Measurements from ENCODE around the gene ARPC4. TPM values are rescaled to one million over a fixed set of nuclear protein-coding genes. Genes with fewer than 3 reads are reported as not detected.

Gene ARPC4
- total and polyA plus RNA-seq, 7 experiments from 2014 or later = 128 to 273 (median 183) TPM

DNA sequence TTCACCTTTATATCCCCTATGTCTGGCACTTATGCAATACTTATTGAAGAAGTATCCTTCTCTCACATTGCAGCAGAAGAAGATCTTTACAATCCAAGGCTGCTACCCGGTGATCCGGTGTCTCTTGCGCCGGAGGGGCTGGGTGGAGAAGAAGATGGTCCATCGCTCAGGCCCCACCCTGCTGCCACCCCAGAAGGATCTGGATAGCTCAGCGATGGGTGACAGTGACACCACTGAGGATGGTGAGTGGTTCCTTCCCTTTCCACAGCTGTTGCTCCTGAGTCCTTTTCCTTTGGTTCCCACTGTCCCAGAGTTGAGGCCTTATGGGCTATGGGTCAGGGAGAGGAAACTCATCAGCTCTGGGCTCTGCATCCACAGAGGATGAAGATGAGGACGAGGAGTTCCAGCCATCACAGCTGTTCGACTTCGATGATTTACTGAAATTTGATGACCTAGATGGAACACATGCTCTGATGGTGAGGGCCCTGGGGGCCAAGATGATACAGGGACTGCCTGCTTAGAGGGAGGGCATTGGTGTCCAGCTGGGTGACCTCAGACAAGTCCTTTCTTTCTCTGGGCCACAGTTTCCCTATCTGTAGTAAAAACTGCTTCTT, 20.1 kb downstream of the ARPC4 start:
- Histone ChIP-seq H3K27me3 (ENCODE audit: control insufficient read depth in 2 of 2, insufficient read depth in 2 of 2, low read length in 2 of 2) (no peaks in the 10 kb centered on the region), H3K4me3 (ENCODE audit: low read length) (no peak overlapping the region), H3K9me3 (ENCODE audit: control insufficient read depth in 2 of 3, low read length in 3 of 3) (no peaks in the 10 kb centered on the region), H3K27ac (ENCODE audit: low read depth, low read length) (no peak overlapping the region), H3K36me3 (ENCODE audit: control insufficient read depth in 2 of 3, insufficient read depth in 3 of 3, low read length in 3 of 3) (no peaks in the 10 kb centered on the region), H3K4me1 (ENCODE audit: control insufficient read depth in 2 of 2, insufficient read depth in 2 of 2, low read length in 2 of 2) (peaks cover 21 to 23% of the 10 kb centered on the region in 2 donors)
- no peaks in the 10 kb centered on the region for H3K27me3 Mint-ChIP-seq
- no peaks in the 10 kb centered on the region for H3K9me3 Mint-ChIP-seq
- ATAC-seq (no peak), DNase-seq (no peak)
- peaks cover 25 to 34% (median 30%) of the 10 kb centered on the region in 7 donors for H3K4me1 Mint-ChIP-seq
- H3K36me3 Mint-ChIP-seq = peaks cover 0 to 17% (median 0%) of the 10 kb centered on the region in 5 donors
- ChIA-PET POLR2A (interaction anchor here (0.5 to 0.6 kb wide), 3 partner anchors 16 to 300 kb away, joined by 3 to 5 read pairs (median 3); no protein-coding TSS in a partner anchor), CTCF (no interaction called here)
- peak overlapping the region in 1 of 10 donors; percentile 7 for H3K4me3 Mint-ChIP-seq
- no peak overlapping the region for H3K27ac Mint-ChIP-seq
- intact Hi-C loops (cut with micrococcal nuclease) = no loop called here

DNA sequence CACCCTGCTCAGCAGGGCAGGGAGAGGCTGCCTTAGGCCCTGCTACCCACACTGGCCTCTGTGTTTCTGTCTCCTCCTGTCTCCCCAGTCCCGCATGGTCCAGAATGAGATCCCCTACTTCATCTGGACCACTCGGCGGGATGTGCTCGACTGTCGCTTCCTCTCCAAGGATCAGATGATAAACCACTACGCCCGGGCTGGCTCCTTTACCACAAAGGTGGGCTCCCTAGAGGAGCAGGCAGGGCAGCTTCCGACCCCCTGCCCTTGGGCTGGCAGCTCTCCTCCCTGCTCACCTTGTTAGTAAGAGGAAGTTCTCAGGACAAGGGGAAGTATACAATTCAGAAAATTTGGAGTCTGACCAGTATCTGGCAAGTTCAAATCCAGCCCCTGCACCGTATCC, 23.1 kb downstream of the ARPC4 start:
- Histone ChIP-seq H3K27ac (ENCODE audit: low read depth, low read length) (no peak overlapping the region), H3K4me1 (ENCODE audit: control insufficient read depth in 2 of 2, insufficient read depth in 2 of 2, low read length in 2 of 2) (no peaks in the 10 kb centered on the region), H3K9me3 (ENCODE audit: control insufficient read depth in 2 of 3, low read length in 3 of 3) (no peaks in the 10 kb centered on the region), H3K4me3 (ENCODE audit: low read length) (no peak overlapping the region), H3K27me3 (ENCODE audit: control insufficient read depth in 2 of 2, insufficient read depth in 2 of 2, low read length in 2 of 2) (no peaks in the 10 kb centered on the region), H3K36me3 (ENCODE audit: control insufficient read depth in 2 of 3, insufficient read depth in 3 of 3, low read length in 3 of 3) (no peaks in the 10 kb centered on the region)
- H3K36me3 Mint-ChIP-seq = peaks cover 0 to 16% (median 0%) of the 10 kb centered on the region in 5 donors
- ChIA-PET CTCF (no interaction called here), POLR2A (no interaction called here)
- no peak for DNase-seq
- H3K27ac Mint-ChIP-seq = no peak overlapping the region
- intact Hi-C loops (cut with micrococcal nuclease) = no loop called here
- no peak for ATAC-seq
- H3K27me3 Mint-ChIP-seq = no peaks in the 10 kb centered on the region
- peaks cover 8 to 10% (median 9%) of the 10 kb centered on the region in 7 donors for H3K4me1 Mint-ChIP-seq
- no peak overlapping the region for H3K4me3 Mint-ChIP-seq
- H3K9me3 Mint-ChIP-seq = peaks cover 0 to 2% (median 0%) of the 10 kb centered on the region in 11 donors

DNA sequence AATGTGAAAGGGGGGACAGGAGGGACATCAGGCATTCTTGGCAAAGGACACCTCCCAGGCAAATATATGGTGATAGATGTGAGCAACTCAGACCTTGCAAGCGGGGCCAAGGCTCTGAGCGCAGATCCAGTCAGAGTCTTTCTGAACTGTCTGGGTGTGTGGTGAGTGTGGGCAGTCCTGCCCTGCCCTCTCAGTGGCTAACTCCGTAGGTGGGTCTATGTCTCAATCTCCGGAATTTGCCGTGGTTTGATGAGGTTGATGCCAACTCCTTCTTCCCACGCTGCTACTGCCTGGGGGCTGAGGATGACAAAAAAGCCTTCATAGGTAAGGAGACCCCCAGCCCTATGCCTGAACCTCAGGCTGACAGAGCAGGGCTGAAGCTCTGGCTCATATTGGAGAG, 24.6 kb downstream of the ARPC4 start:
- Mint-ChIP-seq H3K9me3 (peaks cover 0 to 2% (median 0%) of the 10 kb centered on the region in 11 donors), H3K36me3 (peaks cover 0 to 14% (median 0%) of the 10 kb centered on the region in 5 donors), H3K27ac (no peak overlapping the region), H3K4me1 (peaks cover 0 to 5% (median 0%) of the 10 kb centered on the region in 7 donors), H3K4me3 (no peak overlapping the region), H3K27me3 (no peaks in the 10 kb centered on the region)
- Histone ChIP-seq H3K27ac (ENCODE audit: low read depth, low read length) (no peak overlapping the region), H3K36me3 (ENCODE audit: control insufficient read depth in 2 of 3, insufficient read depth in 3 of 3, low read length in 3 of 3) (no peaks in the 10 kb centered on the region), H3K27me3 (ENCODE audit: control insufficient read depth in 2 of 2, insufficient read depth in 2 of 2, low read length in 2 of 2) (no peaks in the 10 kb centered on the region), H3K9me3 (ENCODE audit: control insufficient read depth in 2 of 3, low read length in 3 of 3) (no peaks in the 10 kb centered on the region), H3K4me1 (ENCODE audit: control insufficient read depth in 2 of 2, insufficient read depth in 2 of 2, low read length in 2 of 2) (no peaks in the 10 kb centered on the region), H3K4me3 (ENCODE audit: low read length) (no peak overlapping the region)
- CTCF ChIA-PET = no interaction called here
- POLR2A ChIA-PET = no interaction called here
- intact Hi-C loops (cut with micrococcal nuclease) = no loop called here
- DNase-seq (no peak), ATAC-seq (no peak)

DNA sequence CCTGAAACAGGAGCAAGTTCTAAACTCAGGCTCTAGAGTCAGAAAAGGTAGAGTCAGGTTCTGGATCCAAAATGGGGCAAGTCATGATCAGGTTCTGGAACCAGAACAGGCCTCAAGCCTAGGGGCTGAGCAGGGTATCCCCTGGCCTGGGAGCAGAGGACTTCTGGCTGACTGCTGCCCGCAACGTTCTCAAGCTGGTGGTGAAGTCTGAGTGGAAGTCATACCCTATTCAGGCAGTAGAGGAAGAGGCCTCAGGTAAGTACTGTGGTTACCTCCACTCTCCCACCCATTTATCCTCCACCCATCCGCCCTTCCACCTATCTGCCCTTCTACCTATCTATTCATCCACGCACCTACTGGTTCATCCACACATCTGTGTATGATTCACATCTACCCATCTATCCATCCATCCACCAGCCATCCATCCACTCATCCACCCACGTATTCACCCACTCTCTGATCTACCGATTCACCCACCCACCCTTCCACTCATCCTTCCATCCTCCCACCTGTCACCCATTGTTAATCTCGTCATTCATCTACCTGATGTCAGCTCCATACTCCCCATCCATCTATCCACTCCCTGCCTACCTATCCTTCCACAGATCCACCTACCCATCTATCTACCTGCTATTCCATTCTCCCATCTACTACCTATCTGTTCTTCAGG, 25.9 kb downstream of the ARPC4 start:
- ChIA-PET POLR2A (no interaction called here), CTCF (no interaction called here)
- no peak for DNase-seq
- Mint-ChIP-seq H3K36me3 (peaks cover 0 to 14% (median 0%) of the 10 kb centered on the region in 5 donors), H3K4me1 (peaks cover 0 to 5% (median 0%) of the 10 kb centered on the region in 7 donors), H3K27ac (peak overlapping the region in 1 of 9 donors; percentile 19), H3K9me3 (peaks cover 0 to 2% (median 0%) of the 10 kb centered on the region in 11 donors), H3K27me3 (no peaks in the 10 kb centered on the region), H3K4me3 (no peak overlapping the region)
- H3K27ac ChIP-seq (ENCODE audit: low read depth, low read length) = no peak overlapping the region
- intact Hi-C loops (cut with micrococcal nuclease) = no loop called here
- no peak for ATAC-seq
- no peaks in the 10 kb centered on the region for H3K4me1 ChIP-seq (ENCODE audit: control insufficient read depth in 2 of 2, insufficient read depth in 2 of 2, low read length in 2 of 2)
- H3K9me3 ChIP-seq (ENCODE audit: control insufficient read depth in 2 of 3, low read length in 3 of 3) = no peaks in the 10 kb centered on the region
- H3K4me3 ChIP-seq (ENCODE audit: low read length) = no peak overlapping the region
- H3K36me3 ChIP-seq (ENCODE audit: control insufficient read depth in 2 of 3, insufficient read depth in 3 of 3, low read length in 3 of 3) = no peaks in the 10 kb centered on the region
- H3K27me3 ChIP-seq (ENCODE audit: control insufficient read depth in 2 of 2, insufficient read depth in 2 of 2, low read length in 2 of 2) = no peaks in the 10 kb centered on the region

DNA sequence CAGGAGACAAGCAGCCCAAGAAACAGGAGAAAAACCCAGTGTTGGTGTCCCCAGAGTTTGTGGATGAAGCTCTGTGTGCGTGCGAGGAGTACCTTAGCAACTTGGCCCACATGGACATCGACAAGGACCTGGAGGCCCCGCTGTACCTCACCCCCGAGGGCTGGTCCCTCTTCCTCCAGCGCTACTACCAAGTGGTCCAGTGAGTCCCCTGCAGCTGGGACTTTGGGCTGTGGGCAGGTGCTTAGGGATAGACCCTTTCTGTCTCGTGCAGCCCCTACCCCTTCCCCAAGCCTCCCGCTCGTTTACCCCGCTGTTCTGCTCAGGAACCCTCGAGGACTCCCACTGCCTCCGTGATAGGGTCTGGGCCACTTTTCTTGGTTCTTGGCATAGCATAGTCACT, 27.7 kb downstream of the ARPC4 start:
- H3K27ac Mint-ChIP-seq = no peak overlapping the region
- Histone ChIP-seq H3K4me1 (ENCODE audit: control insufficient read depth in 2 of 2, insufficient read depth in 2 of 2, low read length in 2 of 2) (no peaks in the 10 kb centered on the region), H3K27ac (ENCODE audit: low read depth, low read length) (no peak overlapping the region), H3K36me3 (ENCODE audit: control insufficient read depth in 2 of 3, insufficient read depth in 3 of 3, low read length in 3 of 3) (no peaks in the 10 kb centered on the region), H3K9me3 (ENCODE audit: control insufficient read depth in 2 of 3, low read length in 3 of 3) (no peaks in the 10 kb centered on the region), H3K27me3 (ENCODE audit: control insufficient read depth in 2 of 2, insufficient read depth in 2 of 2, low read length in 2 of 2) (no peaks in the 10 kb centered on the region), H3K4me3 (ENCODE audit: low read length) (no peak overlapping the region)
- H3K27me3 Mint-ChIP-seq = no peaks in the 10 kb centered on the region
- H3K4me3 Mint-ChIP-seq = no peak overlapping the region
- ChIA-PET CTCF (no interaction called here), POLR2A (no interaction called here)
- ATAC-seq (no peak), DNase-seq (no peak)
- H3K36me3 Mint-ChIP-seq = peaks cover 0 to 14% (median 0%) of the 10 kb centered on the region in 5 donors
- peaks cover 0 to 5% (median 0%) of the 10 kb centered on the region in 7 donors for H3K4me1 Mint-ChIP-seq
- peaks cover 0 to 2% (median 0%) of the 10 kb centered on the region in 11 donors for H3K9me3 Mint-ChIP-seq
- intact Hi-C loops (cut with micrococcal nuclease) = no loop called here

DNA sequence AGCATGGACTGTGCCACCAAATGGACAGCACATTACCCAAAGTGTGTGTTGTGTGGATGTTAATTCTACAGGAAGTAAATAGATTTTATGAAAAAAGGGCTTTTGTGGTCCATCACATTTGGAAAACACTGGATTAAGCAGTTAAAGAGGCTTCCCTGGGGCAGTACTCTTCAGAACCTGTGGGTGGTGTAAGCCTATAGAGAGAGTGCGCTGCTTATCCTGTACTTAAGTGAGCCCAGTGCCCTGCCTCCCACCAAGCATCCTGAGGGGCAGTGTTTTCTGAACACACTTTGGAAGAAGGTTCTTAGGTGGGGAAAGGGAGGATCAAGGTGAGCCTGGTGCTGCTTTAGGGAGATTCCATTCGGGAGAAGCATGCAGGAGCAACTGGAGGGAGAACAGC, 28.1 kb downstream of the ARPC4 start:
- Mint-ChIP-seq H3K36me3 (peaks cover 0 to 14% (median 0%) of the 10 kb centered on the region in 5 donors), H3K4me1 (peaks cover 0 to 5% (median 0%) of the 10 kb centered on the region in 7 donors), H3K27ac (no peak overlapping the region), H3K27me3 (no peaks in the 10 kb centered on the region), H3K9me3 (peaks cover 0 to 2% (median 0%) of the 10 kb centered on the region in 11 donors), H3K4me3 (no peak overlapping the region)
- Histone ChIP-seq H3K27ac (ENCODE audit: low read depth, low read length) (no peak overlapping the region), H3K4me3 (ENCODE audit: low read length) (no peak overlapping the region), H3K27me3 (ENCODE audit: control insufficient read depth in 2 of 2, insufficient read depth in 2 of 2, low read length in 2 of 2) (no peaks in the 10 kb centered on the region), H3K36me3 (ENCODE audit: control insufficient read depth in 2 of 3, insufficient read depth in 3 of 3, low read length in 3 of 3) (no peaks in the 10 kb centered on the region), H3K4me1 (ENCODE audit: control insufficient read depth in 2 of 2, insufficient read depth in 2 of 2, low read length in 2 of 2) (no peaks in the 10 kb centered on the region), H3K9me3 (ENCODE audit: control insufficient read depth in 2 of 3, low read length in 3 of 3) (no peaks in the 10 kb centered on the region)
- CTCF ChIA-PET = no interaction called here
- intact Hi-C loops (cut with micrococcal nuclease) = no loop called here
- no peak for ATAC-seq
- DNase-seq = no peak
- POLR2A ChIA-PET = no interaction called here
